GM19455 (cell line): Measurements from ENCODE around the gene PRPS1.
A peak's percentile ranks its signal among the peaks of the same experiment; 100 is the strongest.
"Not testable (repeated sequence)": the region's sequence is repeated elsewhere in the genome, so short reads cannot be mapped to it uniquely, and the experiment has no call there.

ENCODE experiments used
- ATAC-seq: cut with Tn5 transposase; IDR thresholded peaks from one replicate; pipeline ENCODE4 v1.9.1; 2021; ENCODE audit not compliant: unreplicated experiment

Gene PRPS1

DNA sequence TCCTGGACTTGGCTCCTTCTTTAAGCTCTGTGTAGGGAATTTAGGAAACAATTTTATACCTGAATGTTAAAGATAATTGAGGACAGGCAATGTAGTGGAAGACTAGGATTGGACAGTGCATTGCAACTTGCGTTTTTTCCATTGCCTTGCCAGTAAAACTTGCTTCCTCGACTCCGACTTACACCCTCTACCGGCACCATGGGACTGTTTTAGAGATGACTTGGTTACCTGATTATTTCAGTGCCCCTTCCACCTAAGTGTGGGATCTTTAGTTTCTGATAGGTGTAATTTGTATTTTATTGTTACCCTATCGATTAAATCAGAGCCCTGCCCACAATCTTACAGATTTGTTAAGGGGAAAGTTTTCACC lies 1.2 kb downstream of the PRPS1 start:
- no peak for ATAC-seq

DNA sequence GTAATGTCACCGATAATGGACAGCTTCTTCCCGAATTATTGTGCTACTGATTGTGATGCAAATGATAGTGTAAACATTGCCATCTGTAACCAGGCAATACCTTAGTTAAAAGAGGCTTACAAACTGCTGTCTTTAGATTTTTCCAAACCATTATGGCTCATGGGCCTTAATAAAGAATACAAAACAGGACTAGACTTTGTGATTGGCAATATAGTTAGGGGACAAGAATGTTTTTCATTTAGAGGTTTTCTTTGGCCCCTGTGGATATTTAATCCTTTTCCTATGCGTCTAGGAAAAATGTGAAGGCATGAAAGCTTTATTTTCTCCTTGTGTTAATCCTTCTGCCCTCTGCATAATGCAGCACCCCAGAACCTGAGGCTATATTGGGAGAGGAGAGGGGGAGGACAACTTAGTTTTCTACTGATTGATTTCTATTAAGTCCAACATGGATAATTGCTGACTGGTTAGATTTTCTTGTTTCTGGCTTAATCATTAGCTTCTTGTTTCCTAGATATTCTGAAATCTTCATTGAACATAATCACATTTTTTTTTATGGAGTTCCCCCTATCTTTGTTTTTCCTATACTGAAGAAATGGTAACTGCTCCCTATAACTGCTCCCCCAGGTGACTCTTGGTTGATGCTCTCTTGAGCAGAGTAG lies 1.9 kb downstream of the PRPS1 start:
- no peak for ATAC-seq

DNA sequence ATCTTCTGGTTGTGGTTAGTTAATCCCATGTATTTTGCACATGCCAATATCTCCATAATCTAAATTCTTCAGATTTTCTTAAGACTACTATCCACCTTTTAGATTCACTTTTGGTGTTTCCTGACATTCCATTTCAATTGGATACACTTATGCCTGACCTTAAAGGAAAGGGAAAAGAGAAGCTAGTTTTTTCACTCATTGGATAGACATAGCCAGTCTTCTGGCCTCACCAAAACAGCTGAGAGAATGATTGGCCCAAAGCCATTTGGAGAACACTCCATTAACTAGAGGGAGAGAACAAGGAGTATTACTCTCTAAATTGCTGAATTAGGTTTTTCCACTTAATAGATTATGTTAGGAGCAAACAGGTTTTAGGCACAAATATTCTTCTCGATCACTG lies 4.0 kb downstream of the PRPS1 start:
- ATAC-seq: no peak

DNA sequence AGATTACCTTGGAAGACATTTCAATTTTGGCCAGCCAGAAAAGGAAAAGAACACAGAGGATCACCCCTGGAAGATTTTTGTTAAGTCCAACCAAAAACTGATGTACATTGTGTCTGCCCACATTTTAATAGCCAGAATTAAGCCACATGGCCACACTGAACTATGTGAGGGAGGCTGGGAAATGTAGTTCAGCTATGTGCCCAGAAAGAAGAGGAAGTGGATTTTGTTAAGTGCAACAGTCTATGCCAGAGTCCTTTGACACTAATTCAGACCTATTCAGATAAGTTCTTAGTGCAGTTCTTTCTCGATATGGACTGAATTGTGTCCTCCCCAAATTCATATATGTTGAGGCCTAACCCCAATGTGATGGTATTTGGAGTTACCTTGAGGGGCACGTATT lies 18.4 kb downstream of the PRPS1 start:
- no peak for ATAC-seq

DNA sequence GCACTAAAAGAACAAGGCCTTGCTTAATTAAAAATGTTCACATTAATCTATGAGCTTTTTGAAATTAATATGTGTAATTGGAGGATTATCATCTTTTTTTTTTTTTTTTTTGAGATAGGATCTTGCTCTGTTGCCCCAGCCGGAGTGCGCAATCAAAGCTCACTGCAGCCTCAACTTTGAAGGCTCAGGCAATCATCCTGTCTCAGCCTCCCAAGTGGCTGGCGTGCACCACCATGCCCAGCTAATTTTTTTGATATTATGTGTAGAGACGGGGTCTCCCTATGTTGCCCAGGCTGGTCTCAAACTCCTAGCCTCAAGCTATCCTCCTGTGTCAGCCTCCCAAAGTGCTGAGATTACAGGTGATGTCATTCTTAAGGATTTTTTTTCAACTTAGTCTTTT lies 20.0 kb downstream of the PRPS1 start:
- ATAC-seq: no peak

DNA sequence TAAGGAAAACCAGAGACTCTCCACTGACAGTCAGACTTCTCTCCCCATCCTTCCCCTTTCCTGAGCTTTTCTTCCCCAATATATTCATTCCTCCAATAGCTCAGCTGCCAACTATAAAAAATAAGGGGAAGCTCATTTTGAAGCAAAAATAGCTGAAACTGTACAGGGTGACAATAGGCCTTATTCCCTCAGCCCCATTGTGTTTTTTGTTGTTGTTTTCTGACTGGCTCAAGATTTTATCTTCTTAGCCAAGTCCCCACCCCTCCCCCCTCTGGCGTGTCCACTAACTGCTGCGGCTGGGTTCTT lies 26.2 kb downstream of the PRPS1 start:
- ATAC-seq: no peak

DNA sequence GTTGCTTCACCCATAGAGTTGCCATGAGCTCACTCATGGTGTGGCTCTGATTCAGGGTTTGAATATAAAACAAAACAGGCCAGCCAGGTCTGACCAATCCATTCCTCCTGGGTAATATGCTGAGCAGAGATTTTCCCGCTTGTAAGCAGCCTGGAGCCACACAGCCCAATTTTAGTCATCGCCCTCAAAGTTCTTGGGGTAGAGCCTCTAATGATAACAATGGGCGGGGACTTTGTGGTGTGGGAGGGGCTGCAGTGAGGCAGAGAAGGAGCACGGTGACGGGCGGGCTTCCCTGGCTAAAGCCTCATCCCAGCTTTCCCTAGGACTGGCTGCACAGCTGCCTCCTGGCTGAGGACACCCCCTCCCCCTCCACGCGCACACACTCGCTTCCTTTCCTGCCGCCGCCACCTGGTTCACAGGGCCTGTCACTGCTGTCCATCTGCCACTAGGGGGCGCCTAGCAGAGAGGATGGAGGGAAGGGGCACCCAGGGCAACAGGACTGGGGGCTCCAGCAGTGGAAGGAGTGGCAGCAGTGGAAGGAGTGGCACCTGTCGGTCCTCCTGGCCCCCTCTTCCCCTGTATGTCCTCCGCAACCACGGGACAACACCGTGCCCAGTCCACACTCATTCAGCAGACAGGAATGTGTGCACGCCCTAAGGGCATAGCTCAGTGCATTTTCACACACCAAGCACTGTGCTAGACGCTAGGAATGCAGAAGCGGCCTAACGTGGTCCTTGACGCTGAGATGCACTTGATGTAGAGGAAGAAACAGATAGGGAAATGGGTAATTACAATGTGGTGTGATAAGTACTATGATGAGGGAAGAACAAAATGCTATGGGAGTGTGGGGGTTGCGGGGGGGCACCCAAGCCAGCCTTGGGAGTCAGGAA lies 26.8 kb downstream of the PRPS1 start:
- peak; percentile 80 for ATAC-seq

DNA sequence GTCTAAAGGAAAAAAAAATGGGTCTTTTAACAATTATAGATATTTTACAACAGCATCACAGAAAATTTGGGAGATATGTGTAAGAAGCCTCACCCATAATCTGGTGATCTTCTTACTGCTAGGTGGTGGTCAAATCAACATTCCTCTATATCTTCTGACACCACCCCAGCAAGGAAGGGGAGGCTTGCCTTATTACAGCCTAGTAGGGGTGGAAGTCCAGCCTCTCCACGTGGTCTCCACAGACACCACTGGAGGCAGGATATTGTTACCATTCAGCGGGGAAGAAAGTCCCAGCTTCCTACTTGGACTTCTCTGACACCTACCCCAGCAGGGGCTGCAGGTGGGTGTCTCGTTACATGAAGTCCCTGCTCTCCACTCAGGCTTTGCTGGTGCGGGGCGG lies 28.7 kb downstream of the PRPS1 start:
- ATAC-seq: no peak

DNA sequence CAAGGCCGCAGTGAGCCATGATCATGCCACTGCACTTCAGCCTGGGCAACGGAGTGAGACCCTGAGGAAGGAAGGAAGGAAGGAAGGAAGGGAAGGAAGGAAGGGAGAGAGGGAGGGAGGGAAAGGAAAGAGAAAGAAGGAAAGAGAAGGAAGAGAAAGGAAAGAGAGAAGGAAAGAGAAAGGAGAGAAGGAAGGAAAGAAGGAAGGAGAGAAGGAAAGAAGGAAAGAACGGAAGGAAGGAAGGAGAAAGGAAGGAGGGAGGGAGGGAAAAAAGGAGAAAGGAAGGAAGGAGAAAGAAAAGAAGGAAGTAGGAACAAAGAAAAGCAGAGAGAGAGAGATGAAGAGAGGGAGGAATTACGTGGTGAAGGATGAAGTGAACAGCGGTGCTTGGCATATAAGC lies 30.4 kb downstream of the PRPS1 start:
- ATAC-seq: no peak

DNA sequence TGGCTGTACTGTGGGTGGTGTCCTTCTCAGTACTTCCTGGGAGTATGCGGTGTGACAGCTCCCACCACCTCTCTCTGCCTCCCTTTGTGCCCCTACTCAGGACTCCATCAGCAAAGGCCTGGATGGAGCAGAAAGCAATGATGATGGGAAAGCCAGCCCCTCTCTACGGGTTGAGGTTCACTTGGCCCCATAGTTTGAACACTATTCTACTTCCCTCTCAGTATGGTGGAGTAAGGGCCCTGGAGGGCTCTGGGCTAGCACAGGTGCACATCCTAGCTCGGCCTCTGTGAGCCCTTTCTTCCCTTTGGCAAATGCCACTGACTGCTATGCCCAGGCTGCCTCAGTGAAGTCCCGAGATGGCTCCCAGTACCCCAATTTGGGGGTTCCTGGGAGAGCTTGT lies 31.0 kb downstream of the PRPS1 start:
- ATAC-seq: no peak

DNA sequence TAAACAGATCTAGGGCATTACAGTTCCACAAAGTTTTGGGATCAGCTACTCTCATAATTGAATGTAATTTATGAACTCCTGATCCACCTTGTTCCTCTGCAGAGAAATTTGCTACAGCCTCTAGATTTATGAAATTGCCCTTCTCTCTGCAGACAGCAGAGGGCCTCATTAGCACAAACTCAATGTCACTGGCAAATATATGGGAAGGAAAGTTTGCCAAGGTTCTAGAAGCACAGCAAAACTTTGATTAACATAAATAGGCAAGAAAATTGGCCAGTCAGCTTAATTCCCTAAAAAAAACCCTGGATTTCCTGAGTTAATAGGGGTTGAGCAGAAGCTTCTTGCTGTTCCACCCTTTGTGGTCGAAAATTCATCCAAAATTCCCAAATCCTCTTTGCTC lies 31.5 kb downstream of the PRPS1 start:
- no peak for ATAC-seq

DNA sequence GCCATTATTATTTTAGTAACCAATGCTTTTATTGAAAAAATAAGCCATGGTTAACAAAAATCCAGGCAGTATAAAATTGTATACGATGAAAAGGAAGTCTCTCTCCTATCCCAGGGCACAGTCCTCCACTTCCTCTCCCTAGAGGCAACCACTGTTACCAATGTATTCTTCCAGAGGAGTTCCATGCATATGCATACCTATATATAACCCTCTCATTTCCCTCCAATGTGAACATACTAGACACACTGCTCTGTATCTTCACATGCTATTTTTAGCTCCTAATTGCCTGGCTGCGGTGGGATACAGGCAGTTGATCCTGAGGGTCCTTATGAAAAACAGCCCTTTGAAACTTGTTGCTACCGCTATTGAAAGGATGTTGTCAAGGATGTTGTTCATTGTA lies 33.8 kb downstream of the PRPS1 start:
- no peak for ATAC-seq

DNA sequence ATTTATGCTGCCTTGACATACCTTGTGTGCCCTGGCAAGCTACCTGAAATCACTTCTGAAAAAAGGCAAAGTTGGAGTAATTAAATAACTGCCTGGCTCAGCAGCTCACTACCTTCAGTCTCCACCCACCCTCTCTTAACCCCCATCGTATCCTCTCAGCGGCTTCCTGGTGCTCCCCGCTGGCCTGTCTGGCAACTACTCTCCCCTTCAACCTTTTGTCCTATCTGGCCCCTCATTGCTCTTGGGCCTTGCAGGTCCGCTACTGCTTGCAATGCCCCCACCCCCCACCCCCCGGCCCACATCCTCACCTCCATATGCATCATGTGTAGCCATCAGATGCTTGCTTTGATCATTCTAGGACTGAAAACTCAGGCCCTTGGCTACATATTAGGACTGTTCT lies 34.5 kb downstream of the PRPS1 start:
- no peak for ATAC-seq

DNA sequence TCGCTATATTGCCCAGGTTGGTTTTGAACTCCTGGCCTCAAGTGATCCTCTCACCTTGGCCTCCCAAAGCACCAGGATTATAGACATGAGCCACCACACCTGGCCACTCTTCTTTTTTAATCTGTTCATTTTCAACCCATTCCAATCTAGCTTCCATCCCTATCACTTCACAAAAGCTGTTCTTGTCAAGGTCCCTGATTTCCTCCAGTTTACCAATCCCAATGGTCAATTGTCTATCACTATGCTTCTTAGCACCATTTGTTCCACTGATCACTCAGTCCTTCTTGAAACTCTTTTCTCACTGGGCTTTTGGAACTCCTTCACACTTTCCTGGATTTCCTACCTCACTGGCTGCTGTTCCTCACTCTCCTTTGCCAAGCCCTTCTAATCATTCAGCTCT lies 38.6 kb downstream of the PRPS1 start:
- no peak for ATAC-seq

DNA sequence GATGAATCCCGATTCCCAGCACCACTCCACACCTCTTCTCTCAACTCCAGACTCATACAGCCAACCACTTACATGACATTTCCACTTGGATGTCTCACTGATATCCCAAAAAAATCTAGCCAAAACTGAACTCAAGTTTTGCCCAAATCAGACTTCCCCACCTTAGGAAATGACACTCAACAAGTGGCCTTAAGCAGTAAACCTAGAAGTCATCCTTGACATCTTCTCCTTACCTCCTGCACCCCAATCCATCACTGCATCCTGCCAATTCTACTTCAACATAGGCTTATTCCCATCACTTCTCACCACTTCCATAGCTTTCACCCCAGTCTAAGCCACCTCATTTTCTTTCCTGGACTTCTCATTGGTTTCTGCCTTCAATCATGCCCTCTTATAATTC lies 39.1 kb downstream of the PRPS1 start:
- no peak for ATAC-seq

DNA sequence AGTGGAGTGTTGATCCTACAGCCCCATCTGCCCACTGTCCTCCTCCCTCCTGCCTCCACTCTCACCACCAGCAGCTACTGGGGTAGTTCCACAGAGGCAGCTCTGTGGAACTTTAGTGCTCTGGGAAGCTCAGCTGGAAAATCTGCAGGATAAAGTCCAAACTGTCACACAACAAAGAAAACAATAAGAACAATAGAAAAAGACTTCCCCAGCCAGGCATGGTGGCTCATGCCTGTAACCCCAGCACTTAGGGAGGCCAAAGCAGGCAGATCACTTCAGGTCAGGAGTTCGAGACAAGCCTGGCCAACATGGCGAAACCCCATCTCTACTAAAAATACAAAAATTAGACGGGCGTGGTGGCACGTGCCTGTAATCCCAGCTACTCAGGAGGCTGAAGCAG lies 40.4 kb downstream of the PRPS1 start:
- ATAC-seq: not testable (repeated sequence)

DNA sequence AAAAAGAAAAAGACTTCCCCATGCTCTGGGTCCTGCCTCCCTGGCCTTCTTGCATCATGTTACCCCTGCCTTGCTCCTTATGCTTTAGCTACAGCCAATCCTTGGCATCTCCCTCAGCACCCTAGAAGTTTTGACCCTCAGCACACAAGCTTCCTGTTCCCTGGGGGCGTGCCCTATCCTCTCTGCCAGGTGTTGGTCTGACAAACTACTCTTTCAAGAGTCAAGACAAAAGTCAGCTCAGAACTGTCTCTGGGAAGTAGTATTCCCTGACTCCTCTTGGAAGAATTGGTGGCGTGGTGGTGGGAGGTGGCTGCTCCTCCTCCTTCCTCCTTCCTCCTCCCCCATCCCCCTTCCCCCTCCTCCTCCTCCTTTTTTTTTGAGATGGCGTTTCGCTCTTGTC lies 41.0 kb downstream of the PRPS1 start:
- ATAC-seq: no peak

DNA sequence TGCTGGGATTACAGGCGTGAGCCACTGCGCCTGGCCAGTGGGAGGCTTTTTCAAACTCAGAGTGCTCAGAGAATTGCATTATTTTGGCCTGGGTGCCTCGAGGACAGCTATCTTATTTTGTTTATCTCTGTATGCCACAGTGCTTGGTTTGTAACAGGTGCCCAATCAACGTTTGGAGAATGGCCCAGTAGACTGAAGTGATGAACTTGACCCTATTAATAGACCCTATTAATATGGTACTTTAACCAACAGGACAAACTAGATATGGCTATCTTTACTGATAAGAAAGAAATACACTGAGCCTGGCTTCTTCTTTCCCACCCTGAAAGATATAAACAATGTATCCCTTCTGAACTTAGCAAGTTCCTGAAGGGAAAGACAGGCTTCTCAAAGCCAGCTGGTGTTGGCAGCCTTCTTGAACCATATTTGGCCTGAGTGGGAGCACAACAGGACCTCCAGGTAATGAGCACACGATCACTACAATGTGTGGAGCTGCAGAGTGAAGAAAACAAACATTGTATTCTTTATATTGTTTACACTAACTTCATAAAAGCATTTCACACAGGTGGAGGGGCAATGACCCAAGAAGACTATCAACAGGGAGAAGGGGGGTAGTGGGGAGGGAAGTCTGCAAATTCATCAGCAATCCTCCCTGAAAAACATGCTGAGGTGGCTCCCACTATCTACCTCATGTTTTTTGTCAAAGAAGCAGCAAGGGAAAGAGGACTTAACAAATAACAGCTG lies 41.7 kb downstream of the PRPS1 start:
- ATAC-seq: no peak

DNA sequence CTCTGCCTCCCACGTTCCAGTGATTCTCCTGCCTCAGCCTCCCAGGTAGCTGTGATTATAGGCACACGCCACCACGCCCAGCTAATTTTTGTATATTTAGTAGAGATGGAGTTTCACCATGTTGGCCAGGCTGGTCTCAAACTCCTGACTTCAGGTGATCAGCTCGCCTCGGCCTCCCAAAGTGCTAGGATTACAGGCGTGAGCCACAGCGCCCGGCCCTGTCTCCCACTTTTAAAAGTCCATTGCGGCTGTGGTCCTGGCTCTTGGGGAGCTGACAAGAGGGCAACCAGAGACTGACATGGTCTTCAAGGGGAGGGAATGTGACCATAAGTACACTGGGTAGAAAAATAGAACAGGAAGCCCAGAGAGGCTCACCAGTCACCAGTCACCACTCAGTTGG lies 42.9 kb downstream of the PRPS1 start:
- ATAC-seq: not testable (repeated sequence)

DNA sequence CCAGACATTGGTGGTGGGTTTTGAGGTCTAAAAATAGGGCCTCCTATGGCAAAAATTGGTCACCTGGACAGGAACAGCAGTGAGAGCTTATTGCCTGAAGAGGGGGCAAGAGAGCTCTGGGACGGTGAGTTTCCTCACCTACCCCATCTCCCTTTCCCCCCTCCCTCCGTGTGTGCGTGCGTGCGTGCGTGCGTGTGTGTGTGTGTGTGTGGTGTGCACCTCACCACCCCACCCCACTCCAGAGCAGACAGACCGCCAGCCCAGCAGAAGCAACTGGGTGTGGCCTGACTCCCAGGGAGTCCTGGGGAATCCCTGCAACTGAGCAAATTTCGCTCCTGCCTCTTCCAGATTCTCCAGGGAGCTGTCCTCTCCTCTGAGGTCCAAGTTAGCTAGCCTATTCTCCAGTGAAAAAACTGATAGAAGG lies 44.7 kb downstream of the PRPS1 start:
- no peak for ATAC-seq

DNA sequence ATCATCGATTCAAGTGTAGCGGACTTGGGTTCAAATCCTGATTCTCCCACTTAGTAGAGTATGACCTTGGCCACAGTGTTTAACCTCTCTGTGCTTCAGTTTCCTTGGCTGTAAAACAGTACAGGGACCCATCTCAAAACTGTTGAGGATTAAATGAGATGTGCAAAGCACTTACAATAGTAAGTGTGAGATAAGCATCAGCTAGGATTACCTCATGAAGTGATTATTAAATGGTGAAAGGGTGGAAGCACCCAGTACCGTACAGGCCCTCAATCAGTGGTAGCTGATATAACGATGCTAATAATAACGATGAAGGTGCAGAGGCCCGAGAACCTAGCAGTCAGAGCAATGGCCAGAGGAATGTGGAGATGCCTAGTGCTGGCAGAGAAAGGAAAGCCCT lies 45.1 kb downstream of the PRPS1 start:
- ATAC-seq: peak; percentile 5

DNA sequence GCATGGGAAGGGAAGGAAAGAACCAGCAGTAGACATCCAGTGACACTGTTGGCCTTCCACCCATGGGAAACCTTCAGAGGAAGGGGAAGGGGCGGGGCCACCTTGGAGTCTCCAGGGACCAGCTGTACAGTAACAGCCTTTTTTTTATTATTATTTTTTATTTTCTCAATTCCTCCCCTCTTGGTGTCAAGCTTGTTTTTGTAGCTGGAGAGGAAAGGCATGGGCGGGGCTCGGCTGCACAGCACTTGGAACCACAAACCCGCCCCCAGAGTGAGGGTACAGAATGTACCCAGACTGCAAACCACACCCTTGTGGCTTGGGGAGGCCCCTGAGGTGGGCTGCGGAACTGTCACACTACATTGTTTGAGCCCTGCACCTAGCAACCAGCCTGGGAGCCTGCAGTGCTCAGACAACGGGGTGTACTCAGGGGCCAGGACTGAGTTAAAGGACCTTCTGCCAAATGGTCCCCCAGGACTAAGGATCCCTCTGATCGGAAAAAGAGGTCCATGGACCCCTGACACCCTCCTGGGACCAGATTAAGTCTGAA lies 45.7 kb downstream of the PRPS1 start:
- ATAC-seq: peak; percentile 87
